Measurements from ENCODE around the gene RXFP3. TPM values are rescaled to one million over a fixed set of nuclear protein-coding genes. Genes with fewer than 3 reads are reported as not detected.

Gene RXFP3
- total RNA-seq, 2 donors from 2014 or later: not detected

- intact Hi-C loops (cut with DNase I): no loop called here
- no peak for DNase-seq (ENCODE audit: low spot score)
These were observed 37.1 kb downstream of the RXFP3 start for GRCh38 chr5:33973271-33973670.

GRCh38 chr5:33975852-33976251, 39.7 kb downstream of the RXFP3 start:
- no peak for DNase-seq (ENCODE audit: low spot score)
- intact Hi-C loops (cut with DNase I): no loop called here

- DNase-seq (ENCODE audit: low spot score): no peak
- intact Hi-C loops (cut with DNase I): no loop called here
These were observed 40.1 kb downstream of the RXFP3 start for GRCh38 chr5:33976307-33976706.

- intact Hi-C loops (cut with DNase I): no loop called here
- no peak for DNase-seq (ENCODE audit: low spot score)
These were observed 42.1 kb downstream of the RXFP3 start for GRCh38 chr5:33978306-33978705.

GRCh38 chr5:33980030-33980429, 43.8 kb downstream of the RXFP3 start:
- intact Hi-C loops (cut with DNase I): no loop called here

GRCh38 chr5:33981408-33982162, 45.4 kb downstream of the RXFP3 start:
- intact Hi-C loops (cut with DNase I): no loop called here
- no peak for DNase-seq (ENCODE audit: low spot score)

More at GRCh38 chr5:33980030-33980429, 43.8 kb downstream of the RXFP3 start:
- DNase-seq (ENCODE audit: low spot score): no peak

GRCh38 chr5:33984178-33984577, 48.0 kb downstream of the RXFP3 start:
- intact Hi-C loops (cut with DNase I): no loop called here
- DNase-seq (ENCODE audit: low spot score): no peak

GRCh38 chr5:33984671-33985124, 48.5 kb downstream of the RXFP3 start, which contains the start of gene SLC45A2:
TSS of gene SLC45A2 (minus strand) at chr5:33984693. CDS start at chr5:33984583, 110 bp downstream.
- intact Hi-C loops (cut with DNase I): no loop called here
- DNase-seq (ENCODE audit: low spot score): no peak

- intact Hi-C loops (cut with DNase I): no loop called here
- no peak for DNase-seq (ENCODE audit: low spot score)
These were observed 49.3 kb downstream of the RXFP3 start for GRCh38 chr5:33985447-33985846.

Other genes starting within 250 kb of the RXFP3 start
- 1 to 10 TPM; 5.9 to 7.1 TPM for gene ADAMTS12, start 44.4 kb upstream of the RXFP3 start, total RNA-seq
- not detected for gene SLC45A2, start 48.3 kb downstream of the RXFP3 start, total RNA-seq
- gene AMACR, start 71.7 kb downstream of the RXFP3 start, total RNA-seq: 1 to 10 TPM; 6.4 to 9.4 TPM
- gene C1QTNF3, start 106.8 kb downstream of the RXFP3 start, total RNA-seq: 10 to 100 TPM; 11.9 to 31.3 TPM

Measured in posterior vena cava (tissue), 2 donors.